ENCODE results near the gene TMEM18.

DNA sequence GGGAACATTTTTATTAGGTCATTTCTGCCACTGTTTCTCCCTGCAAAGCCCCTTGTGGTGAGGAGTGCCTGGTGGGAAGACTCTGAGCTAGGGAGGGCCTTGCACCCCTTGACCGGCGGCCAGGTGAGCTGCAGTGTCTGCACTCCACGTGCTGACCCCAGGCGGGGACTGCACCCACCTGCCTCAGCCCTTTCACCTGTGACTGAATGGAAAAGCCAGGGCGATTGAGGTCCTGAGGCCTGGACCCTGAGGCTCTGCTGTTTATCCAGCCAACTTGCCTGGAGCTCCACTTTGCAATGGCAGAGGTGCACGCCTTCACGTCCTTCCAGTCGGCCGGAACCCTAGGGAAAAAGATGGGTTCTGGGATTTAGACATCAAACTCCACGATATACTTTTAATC, 53.1 kb downstream of the TMEM18 start:
- TF ChIP-seq, protein P1, sequence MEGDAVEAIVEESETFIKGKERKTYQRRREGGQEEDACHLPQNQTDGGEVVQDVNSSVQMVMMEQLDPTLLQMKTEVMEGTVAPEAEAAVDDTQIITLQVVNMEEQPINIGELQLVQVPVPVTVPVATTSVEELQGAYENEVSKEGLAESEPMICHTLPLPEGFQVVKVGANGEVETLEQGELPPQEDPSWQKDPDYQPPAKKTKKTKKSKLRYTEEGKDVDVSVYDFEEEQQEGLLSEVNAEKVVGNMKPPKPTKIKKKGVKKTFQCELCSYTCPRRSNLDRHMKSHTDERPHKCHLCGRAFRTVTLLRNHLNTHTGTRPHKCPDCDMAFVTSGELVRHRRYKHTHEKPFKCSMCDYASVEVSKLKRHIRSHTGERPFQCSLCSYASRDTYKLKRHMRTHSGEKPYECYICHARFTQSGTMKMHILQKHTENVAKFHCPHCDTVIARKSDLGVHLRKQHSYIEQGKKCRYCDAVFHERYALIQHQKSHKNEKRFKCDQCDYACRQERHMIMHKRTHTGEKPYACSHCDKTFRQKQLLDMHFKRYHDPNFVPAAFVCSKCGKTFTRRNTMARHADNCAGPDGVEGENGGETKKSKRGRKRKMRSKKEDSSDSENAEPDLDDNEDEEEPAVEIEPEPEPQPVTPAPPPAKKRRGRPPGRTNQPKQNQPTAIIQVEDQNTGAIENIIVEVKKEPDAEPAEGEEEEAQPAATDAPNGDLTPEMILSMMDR (IDR thresholded peaks at IDR 0.05) = no peak
- TF ChIP-seq POLR2A (IDR thresholded peaks at IDR 0.05) (no peak), EP300 (IDR thresholded peaks at IDR 0.05) (no peak)
